ENCODE measurements around the gene ZNF474. TPM values are rescaled to one million over a fixed set of nuclear protein-coding genes. Genes with fewer than 3 reads are reported as not detected.

ZNF474 gene
- total and polyA plus RNA-seq, 8 donors: 0.53 to 4.0 (median 2.2) TPM; not detected in 1

DNA sequence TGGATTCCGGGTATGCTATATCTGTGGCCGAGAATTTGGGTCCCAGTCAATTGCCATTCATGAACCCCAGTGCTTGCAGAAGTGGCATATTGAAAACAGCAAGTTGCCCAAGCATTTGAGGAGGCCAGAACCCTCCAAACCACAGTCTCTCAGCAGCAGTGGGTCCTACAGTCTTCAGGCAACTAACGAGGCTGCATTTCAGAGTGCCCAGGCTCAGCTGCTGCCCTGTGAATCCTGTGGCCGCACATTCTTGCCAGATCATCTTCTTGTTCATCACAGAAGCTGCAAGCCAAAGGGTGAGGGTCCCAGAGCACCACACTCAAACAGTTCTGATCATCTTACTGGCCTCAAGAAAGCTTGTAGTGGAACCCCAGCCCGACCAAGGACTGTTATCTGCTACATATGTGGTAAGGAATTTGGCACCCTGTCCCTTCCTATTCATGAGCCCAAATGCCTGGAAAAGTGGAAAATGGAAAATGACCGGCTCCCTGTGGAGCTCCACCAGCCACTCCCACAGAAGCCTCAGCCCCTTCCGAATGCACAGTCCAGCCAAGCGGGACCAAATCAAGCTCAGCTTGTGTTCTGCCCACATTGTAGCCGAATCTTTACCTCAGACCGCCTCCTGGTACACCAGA, 23.0 kb downstream of the ZNF474 start:
- H3K27ac ChIP-seq: peak overlapping the region in 1 of 2 donors; percentile 70
- no peaks in the 10 kb centered on the region for H3K4me1 ChIP-seq
- TF ChIP-seq, protein P1, sequence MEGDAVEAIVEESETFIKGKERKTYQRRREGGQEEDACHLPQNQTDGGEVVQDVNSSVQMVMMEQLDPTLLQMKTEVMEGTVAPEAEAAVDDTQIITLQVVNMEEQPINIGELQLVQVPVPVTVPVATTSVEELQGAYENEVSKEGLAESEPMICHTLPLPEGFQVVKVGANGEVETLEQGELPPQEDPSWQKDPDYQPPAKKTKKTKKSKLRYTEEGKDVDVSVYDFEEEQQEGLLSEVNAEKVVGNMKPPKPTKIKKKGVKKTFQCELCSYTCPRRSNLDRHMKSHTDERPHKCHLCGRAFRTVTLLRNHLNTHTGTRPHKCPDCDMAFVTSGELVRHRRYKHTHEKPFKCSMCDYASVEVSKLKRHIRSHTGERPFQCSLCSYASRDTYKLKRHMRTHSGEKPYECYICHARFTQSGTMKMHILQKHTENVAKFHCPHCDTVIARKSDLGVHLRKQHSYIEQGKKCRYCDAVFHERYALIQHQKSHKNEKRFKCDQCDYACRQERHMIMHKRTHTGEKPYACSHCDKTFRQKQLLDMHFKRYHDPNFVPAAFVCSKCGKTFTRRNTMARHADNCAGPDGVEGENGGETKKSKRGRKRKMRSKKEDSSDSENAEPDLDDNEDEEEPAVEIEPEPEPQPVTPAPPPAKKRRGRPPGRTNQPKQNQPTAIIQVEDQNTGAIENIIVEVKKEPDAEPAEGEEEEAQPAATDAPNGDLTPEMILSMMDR (IDR thresholded peaks at IDR 0.05): no peak
- DNase-seq: no peak
- no peaks in the 10 kb centered on the region for H3K36me3 ChIP-seq
- H3K4me3 ChIP-seq: no peak overlapping the region
- intact Hi-C loops (cut with DNase I): no loop called here
- ATAC-seq: peak; percentile 18
- H3K27me3 ChIP-seq: no peaks in the 10 kb centered on the region
- H3K9me3 ChIP-seq: no peaks in the 10 kb centered on the region

DNA sequence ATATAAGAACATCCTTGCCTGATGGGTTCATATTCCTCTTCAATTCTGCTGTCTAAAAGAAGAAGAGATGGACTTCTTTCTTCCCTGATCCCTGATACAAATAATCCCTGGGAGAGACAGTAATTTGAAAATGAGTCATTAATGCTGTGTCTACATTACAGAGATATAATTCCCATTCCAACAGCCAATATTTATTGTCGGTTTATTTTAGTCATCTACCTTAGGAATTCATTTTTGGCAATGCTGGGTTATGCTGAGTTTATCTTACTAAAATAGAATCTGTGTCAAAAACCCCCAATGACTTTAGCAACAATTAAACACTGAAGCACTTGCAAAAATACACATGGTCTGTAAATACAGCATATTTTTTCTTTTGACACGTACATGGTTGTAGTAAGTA, 23.9 kb downstream of the ZNF474 start:
- TF ChIP-seq, protein P1 (IDR thresholded peaks at IDR 0.05): no peak
- H3K9me3 ChIP-seq: no peaks in the 10 kb centered on the region
- peak; percentile 54 for ATAC-seq
- no peaks in the 10 kb centered on the region for H3K27me3 ChIP-seq
- intact Hi-C loops (cut with DNase I): no loop called here
- peak overlapping the region in 1 of 2 donors; percentile 70 for H3K27ac ChIP-seq
- no peak for DNase-seq
- H3K4me1 ChIP-seq: no peaks in the 10 kb centered on the region
- H3K36me3 ChIP-seq: no peaks in the 10 kb centered on the region
- no peak overlapping the region for H3K4me3 ChIP-seq

DNA sequence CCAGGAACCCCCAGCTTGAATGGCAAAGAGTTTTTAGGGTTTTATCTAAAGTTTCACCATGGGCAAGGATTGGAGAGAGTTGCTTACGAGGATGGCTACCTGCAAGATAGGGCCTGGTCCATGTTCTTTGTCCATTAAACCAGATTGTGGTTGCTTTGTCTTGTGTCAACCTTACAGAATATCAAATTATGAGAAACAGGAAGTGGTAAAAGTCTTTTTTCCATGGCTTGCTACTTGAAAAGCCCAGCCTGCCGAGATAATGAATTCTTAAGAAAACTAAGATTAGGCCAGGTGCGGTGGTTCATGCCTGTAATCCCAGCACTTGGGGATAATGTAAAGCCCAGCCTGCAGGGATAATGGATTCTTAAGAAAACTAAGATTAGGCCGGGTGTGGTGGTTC, 24.4 kb downstream of the ZNF474 start:
- ATAC-seq: no peak
- Histone ChIP-seq H3K9me3 (no peaks in the 10 kb centered on the region), H3K4me3 (no peak overlapping the region), H3K4me1 (no peaks in the 10 kb centered on the region), H3K36me3 (no peaks in the 10 kb centered on the region), H3K27me3 (no peaks in the 10 kb centered on the region), H3K27ac (peak overlapping the region in 1 of 2 donors; percentile 46)
- TF ChIP-seq, protein P1 (IDR thresholded peaks at IDR 0.05): no peak
- no peak for DNase-seq
- intact Hi-C loops (cut with DNase I): no loop called here

DNA sequence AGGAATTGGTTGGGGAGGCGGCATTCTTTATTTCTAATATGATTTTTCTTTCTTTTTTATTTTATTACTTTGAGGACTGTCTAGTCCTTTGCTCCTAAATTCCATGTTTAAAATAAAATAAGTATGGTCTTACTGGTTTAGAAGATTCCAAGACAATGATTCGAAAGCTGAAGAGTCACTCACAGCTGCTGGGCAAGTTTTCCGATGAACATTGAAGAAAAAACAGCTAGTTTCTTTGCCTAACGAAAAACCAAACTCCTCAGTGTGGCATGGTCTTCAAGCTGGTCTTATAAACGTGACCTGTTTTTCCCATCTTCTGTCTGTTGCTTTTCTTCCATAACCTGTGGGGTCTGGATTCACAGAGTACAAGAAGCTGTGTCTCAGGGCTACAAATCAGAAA, 25.1 kb downstream of the ZNF474 start:
- H3K9me3 ChIP-seq: no peaks in the 10 kb centered on the region
- no peaks in the 10 kb centered on the region for H3K36me3 ChIP-seq
- intact Hi-C loops (cut with DNase I): no loop called here
- ATAC-seq (no peak), DNase-seq (no peak)
- H3K4me3 ChIP-seq: no peak overlapping the region
- no peaks in the 10 kb centered on the region for H3K27me3 ChIP-seq
- peak overlapping the region in 1 of 2 donors; percentile 2 for H3K27ac ChIP-seq
- H3K4me1 ChIP-seq: no peaks in the 10 kb centered on the region
- TF ChIP-seq, protein P1 (IDR thresholded peaks at IDR 0.05): no peak

DNA sequence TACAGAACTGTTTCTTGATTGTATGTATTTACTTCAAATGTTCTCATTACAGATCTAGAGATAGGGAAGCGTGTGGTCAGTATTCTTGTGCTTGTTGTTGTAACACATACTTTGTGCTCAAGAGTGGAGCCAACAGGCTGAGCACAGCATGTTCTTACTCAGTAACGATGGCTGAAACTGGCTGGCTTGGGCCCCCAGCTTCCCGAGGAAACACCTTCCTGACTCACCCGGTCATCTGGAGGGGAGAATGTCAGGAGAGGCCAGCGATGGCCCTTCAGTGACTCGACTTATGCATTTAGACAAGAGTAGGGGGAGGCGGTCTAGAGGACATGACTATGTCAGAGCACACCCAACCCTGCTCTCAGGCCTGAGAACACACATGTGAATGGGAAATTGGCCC, 25.6 kb downstream of the ZNF474 start:
- Histone ChIP-seq H3K36me3 (no peaks in the 10 kb centered on the region), H3K27ac (peak overlapping the region in 1 of 2 donors; percentile 35), H3K4me3 (no peak overlapping the region), H3K4me1 (no peaks in the 10 kb centered on the region), H3K9me3 (no peaks in the 10 kb centered on the region), H3K27me3 (no peaks in the 10 kb centered on the region)
- ATAC-seq: peak; percentile 13
- TF ChIP-seq, protein P1 (IDR thresholded peaks at IDR 0.05): no peak
- peak in 2 of 4 donors; percentile 10 to 50 for DNase-seq
- intact Hi-C loops (cut with DNase I): no loop called here
